Measurements from ENCODE around the gene PDE7B. TPM values are rescaled to one million over a fixed set of nuclear protein-coding genes. Genes with fewer than 3 reads are reported as not detected.

PDE7B gene
- polyA plus RNA-seq, 1 donor = 1.3 TPM

- Histone ChIP-seq H3K4me3 (ENCODE audit: low read length) (no peak overlapping the region), H3K27ac (ENCODE audit: low read length) (no peak overlapping the region), H3K4me1 (ENCODE audit: control insufficient read depth, insufficient read depth, low read length) (no peaks in the 10 kb centered on the region), H3K9me3 (ENCODE audit: control insufficient read depth, low read depth, low read length) (no peaks in the 10 kb centered on the region), H3K27me3 (ENCODE audit: control insufficient read depth, insufficient read depth, low read length) (peaks cover 2% of the 10 kb centered on the region), H3K36me3 (ENCODE audit: control insufficient read depth, insufficient read depth, low read length) (no peaks in the 10 kb centered on the region)
- WGBS (ENCODE audit: insufficient coverage, low lambda C conversion rate) = 83% methylated on average over 2 of the region's 3 CpGs
- no peak for DNase-seq
Observed at GRCh38 chr6:136063096-136063495, 211.6 kb downstream of the PDE7B start.

- DNase-seq = peak in 1 of 2 donors; percentile 21
- no peak overlapping the region for H3K4me3 ChIP-seq (ENCODE audit: low read length)
- no peaks in the 10 kb centered on the region for H3K36me3 ChIP-seq (ENCODE audit: control insufficient read depth, insufficient read depth, low read length)
- H3K9me3 ChIP-seq (ENCODE audit: control insufficient read depth, low read depth, low read length) = no peaks in the 10 kb centered on the region
- H3K27ac ChIP-seq (ENCODE audit: low read length) = no peak overlapping the region
- no peaks in the 10 kb centered on the region for H3K4me1 ChIP-seq (ENCODE audit: control insufficient read depth, insufficient read depth, low read length)
- H3K27me3 ChIP-seq (ENCODE audit: control insufficient read depth, insufficient read depth, low read length) = peaks cover 2% of the 10 kb centered on the region
- no CpG with 5 or more reads among the region's 3 CpGs for WGBS (ENCODE audit: insufficient coverage, low lambda C conversion rate)
Observed at GRCh38 chr6:136066005-136066404, 214.5 kb downstream of the PDE7B start.

- Histone ChIP-seq H3K36me3 (ENCODE audit: control insufficient read depth, insufficient read depth, low read length) (no peaks in the 10 kb centered on the region), H3K27ac (ENCODE audit: low read length) (no peak overlapping the region), H3K4me3 (ENCODE audit: low read length) (no peak overlapping the region), H3K9me3 (ENCODE audit: control insufficient read depth, low read depth, low read length) (no peaks in the 10 kb centered on the region), H3K27me3 (ENCODE audit: control insufficient read depth, insufficient read depth, low read length) (no peaks in the 10 kb centered on the region), H3K4me1 (ENCODE audit: control insufficient read depth, insufficient read depth, low read length) (no peaks in the 10 kb centered on the region)
- DNase-seq = no peak
- WGBS (ENCODE audit: insufficient coverage, low lambda C conversion rate) = 93% methylated on average over 5 of the region's 10 CpGs
Observed at GRCh38 chr6:136067731-136068341, 216.3 kb downstream of the PDE7B start.

GRCh38 chr6:136069119-136069518 is 217.6 kb downstream of the PDE7B start:
- H3K4me1 ChIP-seq (ENCODE audit: control insufficient read depth, insufficient read depth, low read length) = no peaks in the 10 kb centered on the region
- no CpG with 5 or more reads among the region's 2 CpGs for WGBS (ENCODE audit: insufficient coverage, low lambda C conversion rate)
- no peaks in the 10 kb centered on the region for H3K9me3 ChIP-seq (ENCODE audit: control insufficient read depth, low read depth, low read length)
- H3K27me3 ChIP-seq (ENCODE audit: control insufficient read depth, insufficient read depth, low read length) = no peaks in the 10 kb centered on the region
- H3K4me3 ChIP-seq (ENCODE audit: low read length) = no peak overlapping the region
- no peaks in the 10 kb centered on the region for H3K36me3 ChIP-seq (ENCODE audit: control insufficient read depth, insufficient read depth, low read length)
- H3K27ac ChIP-seq (ENCODE audit: low read length) = no peak overlapping the region
- DNase-seq = no peak

GRCh38 chr6:136070815-136071214 is 219.3 kb downstream of the PDE7B start:
- DNase-seq = no peak
- Histone ChIP-seq H3K4me3 (ENCODE audit: low read length) (no peak overlapping the region), H3K27ac (ENCODE audit: low read length) (no peak overlapping the region), H3K27me3 (ENCODE audit: control insufficient read depth, insufficient read depth, low read length) (no peaks in the 10 kb centered on the region), H3K9me3 (ENCODE audit: control insufficient read depth, low read depth, low read length) (no peaks in the 10 kb centered on the region), H3K36me3 (ENCODE audit: control insufficient read depth, insufficient read depth, low read length) (no peaks in the 10 kb centered on the region), H3K4me1 (ENCODE audit: control insufficient read depth, insufficient read depth, low read length) (no peaks in the 10 kb centered on the region)
- WGBS (ENCODE audit: insufficient coverage, low lambda C conversion rate) = no CpG with 5 or more reads among the region's 5 CpGs

- no peak for DNase-seq
- H3K27me3 ChIP-seq (ENCODE audit: control insufficient read depth, insufficient read depth, low read length) = no peaks in the 10 kb centered on the region
- H3K27ac ChIP-seq (ENCODE audit: low read length) = no peak overlapping the region
- no CpG with 5 or more reads among the region's 7 CpGs for WGBS (ENCODE audit: insufficient coverage, low lambda C conversion rate)
- H3K4me3 ChIP-seq (ENCODE audit: low read length) = no peak overlapping the region
- no peaks in the 10 kb centered on the region for H3K36me3 ChIP-seq (ENCODE audit: control insufficient read depth, insufficient read depth, low read length)
- no peaks in the 10 kb centered on the region for H3K9me3 ChIP-seq (ENCODE audit: control insufficient read depth, low read depth, low read length)
- H3K4me1 ChIP-seq (ENCODE audit: control insufficient read depth, insufficient read depth, low read length) = no peaks in the 10 kb centered on the region
Observed at GRCh38 chr6:136072691-136073090, 221.2 kb downstream of the PDE7B start.

- Histone ChIP-seq H3K36me3 (ENCODE audit: control insufficient read depth, insufficient read depth, low read length) (no peaks in the 10 kb centered on the region), H3K4me1 (ENCODE audit: control insufficient read depth, insufficient read depth, low read length) (no peaks in the 10 kb centered on the region), H3K9me3 (ENCODE audit: control insufficient read depth, low read depth, low read length) (no peaks in the 10 kb centered on the region), H3K27me3 (ENCODE audit: control insufficient read depth, insufficient read depth, low read length) (no peaks in the 10 kb centered on the region), H3K4me3 (ENCODE audit: low read length) (no peak overlapping the region), H3K27ac (ENCODE audit: low read length) (no peak overlapping the region)
- no peak for DNase-seq
- 80% methylated on average over 3 of the region's 5 CpGs for WGBS (ENCODE audit: insufficient coverage, low lambda C conversion rate)
Observed at GRCh38 chr6:136073216-136073615, 221.7 kb downstream of the PDE7B start.

- H3K27me3 ChIP-seq (ENCODE audit: control insufficient read depth, insufficient read depth, low read length) = no peaks in the 10 kb centered on the region
- no peaks in the 10 kb centered on the region for H3K4me1 ChIP-seq (ENCODE audit: control insufficient read depth, insufficient read depth, low read length)
- no peak overlapping the region for H3K4me3 ChIP-seq (ENCODE audit: low read length)
- no CpG with 5 or more reads among the region's 3 CpGs for WGBS (ENCODE audit: insufficient coverage, low lambda C conversion rate)
- DNase-seq = no peak
- H3K27ac ChIP-seq (ENCODE audit: low read length) = no peak overlapping the region
- H3K9me3 ChIP-seq (ENCODE audit: control insufficient read depth, low read depth, low read length) = no peaks in the 10 kb centered on the region
- H3K36me3 ChIP-seq (ENCODE audit: control insufficient read depth, insufficient read depth, low read length) = no peaks in the 10 kb centered on the region
Observed at GRCh38 chr6:136076496-136076895, 225.0 kb downstream of the PDE7B start.

- DNase-seq = no peak
- no CpG with 5 or more reads among the region's 5 CpGs for WGBS (ENCODE audit: insufficient coverage, low lambda C conversion rate)
- Histone ChIP-seq H3K4me1 (ENCODE audit: control insufficient read depth, insufficient read depth, low read length) (no peaks in the 10 kb centered on the region), H3K27ac (ENCODE audit: low read length) (no peak overlapping the region), H3K27me3 (ENCODE audit: control insufficient read depth, insufficient read depth, low read length) (no peaks in the 10 kb centered on the region), H3K9me3 (ENCODE audit: control insufficient read depth, low read depth, low read length) (no peaks in the 10 kb centered on the region), H3K4me3 (ENCODE audit: low read length) (no peak overlapping the region), H3K36me3 (ENCODE audit: control insufficient read depth, insufficient read depth, low read length) (no peaks in the 10 kb centered on the region)
Observed at GRCh38 chr6:136077834-136078576, 226.5 kb downstream of the PDE7B start.

- H3K27me3 ChIP-seq (ENCODE audit: control insufficient read depth, insufficient read depth, low read length) = no peaks in the 10 kb centered on the region
- DNase-seq = no peak
- no peak overlapping the region for H3K27ac ChIP-seq (ENCODE audit: low read length)
- 70% methylated on average over 4 of the region's 6 CpGs for WGBS (ENCODE audit: insufficient coverage, low lambda C conversion rate)
- no peaks in the 10 kb centered on the region for H3K4me1 ChIP-seq (ENCODE audit: control insufficient read depth, insufficient read depth, low read length)
- no peak overlapping the region for H3K4me3 ChIP-seq (ENCODE audit: low read length)
- no peaks in the 10 kb centered on the region for H3K9me3 ChIP-seq (ENCODE audit: control insufficient read depth, low read depth, low read length)
- H3K36me3 ChIP-seq (ENCODE audit: control insufficient read depth, insufficient read depth, low read length) = no peaks in the 10 kb centered on the region
Observed at GRCh38 chr6:136079701-136080565, 228.4 kb downstream of the PDE7B start.
